Stimulated activated CD4-positive, alpha-beta T cell treated with anti-CD3 and anti-CD28 coated beads, Interleukin-4, amount 100 ng/mL, for 1 hour (primary cell): Measurements from ENCODE around the gene KANSL1L.

ENCODE experiments used
- DNase-seq: peaks from one replicate; pipeline ENCODE4 v3.0.0-alpha.2; 2020

Gene KANSL1L

DNA sequence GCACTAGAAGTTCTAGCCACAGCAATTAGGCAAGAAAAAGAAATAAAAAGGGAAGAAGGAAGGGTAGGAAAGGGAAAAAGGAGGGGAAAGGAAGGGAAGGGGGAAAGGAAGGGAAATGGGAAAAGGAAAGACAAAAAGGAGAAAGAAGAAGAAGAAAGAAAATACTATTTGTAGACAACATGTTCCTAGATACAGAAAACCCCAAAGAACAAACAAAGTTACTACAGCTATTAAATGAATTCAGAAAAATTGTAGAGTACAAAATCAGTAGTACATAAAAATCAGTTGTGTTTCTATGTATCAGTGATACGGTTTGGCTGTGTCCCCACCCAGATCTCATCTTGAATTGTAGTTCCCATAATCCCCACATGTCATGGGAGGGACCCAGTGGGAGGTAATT lies 116.5 kb downstream of the KANSL1L start:
- DNase-seq = no peak

DNA sequence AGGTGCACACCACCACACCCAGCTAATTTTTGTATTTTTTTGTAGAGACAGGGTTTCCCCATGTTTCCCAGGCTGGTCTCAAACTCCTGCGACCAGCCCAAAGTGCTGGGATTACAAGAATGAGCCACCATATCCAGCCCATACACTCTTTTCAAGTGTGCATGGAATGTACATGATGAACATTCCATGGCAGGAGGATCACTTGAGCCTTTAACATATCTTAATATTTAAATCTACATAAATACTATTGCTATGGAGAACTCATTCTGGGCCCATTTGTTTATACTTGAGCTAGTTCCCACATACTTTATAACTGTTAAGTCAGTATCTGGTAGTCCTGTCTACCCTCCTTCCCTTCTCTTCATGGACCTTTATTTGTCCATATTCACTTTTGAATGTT lies 120.3 kb downstream of the KANSL1L start:
- no peak for DNase-seq

GRCh38 chr2:210049831-210050230 lies 121.4 kb downstream of the KANSL1L start:
- DNase-seq = no peak

DNA sequence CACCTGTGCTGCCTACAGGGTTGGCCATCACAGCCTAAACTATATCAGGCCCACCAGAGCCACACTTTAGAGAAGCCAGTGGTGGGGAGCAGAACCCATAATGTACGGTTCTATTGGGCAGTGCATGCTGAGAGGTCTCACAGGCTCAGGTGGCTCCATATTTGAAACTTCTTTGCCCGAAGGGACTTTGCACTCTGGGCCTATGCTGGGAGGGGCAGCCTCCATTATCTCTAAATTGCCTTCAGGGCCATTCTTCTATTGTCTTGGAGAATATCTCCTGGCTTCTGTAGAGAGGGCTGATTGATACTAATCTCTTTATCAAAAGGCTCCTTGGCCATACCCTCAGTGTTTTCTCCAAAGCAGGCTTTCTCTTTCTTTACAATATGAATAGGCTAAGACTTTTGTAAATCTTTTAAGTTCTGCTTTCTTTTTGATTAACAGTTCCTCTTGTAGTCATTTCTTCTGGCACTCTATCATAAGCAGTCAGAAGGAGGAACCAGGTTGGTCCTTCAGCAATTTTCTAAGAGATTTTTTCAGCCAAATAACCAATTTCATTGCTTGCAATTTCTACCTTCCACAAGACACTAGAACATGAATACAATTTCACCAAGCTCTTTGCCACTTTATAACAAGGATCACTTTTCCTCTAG lies 124.2 kb downstream of the KANSL1L start:
- DNase-seq = no peak

DNA sequence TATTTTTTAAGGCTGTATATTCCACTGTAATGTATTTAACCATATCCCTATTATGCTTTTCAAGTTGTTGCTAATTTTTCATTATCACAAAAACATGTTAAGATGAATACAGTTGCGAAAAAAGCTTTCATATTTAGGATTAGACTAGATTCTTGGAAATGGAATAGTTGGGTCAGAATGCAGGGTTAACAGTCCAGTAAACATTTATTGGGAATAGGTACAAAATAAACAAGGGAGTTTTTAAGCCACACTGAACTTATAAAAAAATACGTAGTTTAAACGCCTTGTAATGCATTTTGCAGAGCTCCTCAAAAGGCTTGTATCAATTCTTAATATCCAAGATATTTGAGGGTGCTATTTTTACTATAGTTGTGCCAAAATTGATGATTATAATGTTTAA lies 133.1 kb downstream of the KANSL1L start:
- no peak for DNase-seq

GRCh38 chr2:210035679-210036078 lies 135.5 kb downstream of the KANSL1L start:
- DNase-seq = no peak

GRCh38 chr2:210034087-210034683 lies 137.0 kb downstream of the KANSL1L start:
- DNase-seq = no peak

GRCh38 chr2:210028178-210028577 lies 143.0 kb downstream of the KANSL1L start:
- no peak for DNase-seq

GRCh38 chr2:210027608-210028007 lies 143.6 kb downstream of the KANSL1L start:
- DNase-seq = no peak

DNA sequence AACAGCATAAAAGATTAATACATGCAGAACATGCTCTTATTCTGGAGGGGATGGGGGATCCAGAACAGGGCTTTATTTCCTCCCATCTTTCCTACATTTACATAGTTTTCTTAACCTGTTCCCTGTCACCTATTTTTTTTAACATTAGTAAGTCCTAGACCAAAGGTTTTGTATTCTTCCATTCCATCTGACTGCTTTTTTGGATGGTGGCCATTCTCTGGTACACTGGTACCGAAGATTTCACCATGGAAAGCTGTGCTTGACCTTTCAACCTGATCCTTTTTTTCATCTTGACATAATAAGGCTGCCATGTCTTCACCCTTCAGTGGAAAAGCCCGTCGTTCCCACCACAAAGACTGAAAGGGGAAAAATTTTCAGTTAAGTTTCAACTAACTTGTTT lies 148.4 kb downstream of the KANSL1L start:
- no peak for DNase-seq

- DNase-seq = no peak
Measured at GRCh38 chr2:210020138-210020537, 151.1 kb downstream of the KANSL1L start.

GRCh38 chr2:210009896-210010295 lies 161.3 kb downstream of the KANSL1L start:
- no peak for DNase-seq

GRCh38 chr2:210009126-210009525 lies 162.1 kb downstream of the KANSL1L start:
- no peak for DNase-seq

- DNase-seq = no peak
Measured at GRCh38 chr2:210007895-210008294, 163.3 kb downstream of the KANSL1L start.

DNA sequence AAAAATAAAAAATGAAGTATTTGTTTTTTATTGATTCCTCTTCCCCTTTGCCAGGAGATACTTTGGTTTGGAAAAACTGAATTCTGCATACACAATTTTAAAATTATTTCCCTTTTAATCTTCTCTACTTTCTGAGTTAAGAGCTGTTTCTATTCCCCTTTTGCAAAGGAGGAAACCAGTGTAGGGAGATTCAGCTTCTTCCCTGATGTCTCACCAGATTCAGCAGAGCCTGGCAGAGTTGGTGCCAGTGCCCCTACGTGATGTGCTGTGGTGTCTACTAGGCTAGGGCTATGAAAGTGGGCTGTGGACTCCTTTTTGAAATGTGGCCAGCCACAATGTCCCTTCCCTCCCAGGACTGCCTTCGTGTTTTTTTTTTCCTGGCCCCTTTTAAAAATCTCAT lies 166.3 kb downstream of the KANSL1L start:
- no peak for DNase-seq

- DNase-seq = no peak
Measured at GRCh38 chr2:210003359-210003758, 167.8 kb downstream of the KANSL1L start.

GRCh38 chr2:210002158-210003157 lies 168.8 kb downstream of the KANSL1L start, which contains the start of gene RPE:
Gene RPE (plus strand): TSS chr2:210002638. CDS start chr2:210002662, 24 bp downstream.
- peak; percentile 99 for DNase-seq

GRCh38 chr2:210000464-210001324 lies 170.5 kb downstream of the KANSL1L start:
- DNase-seq = no peak

DNA sequence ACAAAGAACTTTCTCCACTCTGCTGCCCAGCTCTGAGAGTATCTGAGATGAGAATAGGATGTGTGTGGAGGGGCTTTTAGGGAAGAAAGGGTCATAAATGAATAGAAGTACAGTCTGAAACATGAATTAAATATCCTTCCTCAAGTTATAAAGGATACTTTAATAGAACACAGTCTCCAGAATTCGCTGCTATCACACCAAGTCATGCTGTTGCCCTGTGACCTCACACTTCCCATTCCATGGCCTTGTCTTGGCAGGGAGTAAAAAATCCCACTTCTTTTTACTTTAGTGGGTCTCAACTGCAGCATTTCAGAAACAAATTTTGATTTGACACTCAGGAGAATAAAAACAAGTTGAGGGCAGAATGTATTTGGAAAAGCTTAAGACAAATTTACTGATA lies 172.6 kb downstream of the KANSL1L start:
- no peak for DNase-seq

DNA sequence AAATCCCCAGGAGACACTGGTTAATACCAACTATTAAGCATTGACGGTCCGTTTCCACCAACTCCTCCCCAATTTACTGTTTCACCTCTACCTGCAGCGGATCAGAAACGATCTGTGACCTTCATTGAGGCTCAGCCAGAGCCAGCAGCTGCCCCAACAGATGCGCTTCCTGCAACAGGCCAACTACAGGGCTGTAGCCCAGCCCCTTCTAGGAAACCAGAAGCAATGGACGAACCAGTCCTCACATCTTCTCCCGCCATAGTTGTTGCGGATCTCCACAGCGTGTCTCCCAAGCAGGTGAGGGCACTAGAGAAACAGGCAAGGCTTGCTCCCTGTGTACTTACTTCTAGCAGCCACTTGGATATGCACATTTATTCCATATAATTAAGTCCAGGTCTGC lies 177.2 kb downstream of the KANSL1L start:
- no peak for DNase-seq

GRCh38 chr2:209990838-209991237 lies 180.4 kb downstream of the KANSL1L start:
- no peak for DNase-seq

- DNase-seq = no peak
Measured at GRCh38 chr2:209988010-209988409, 183.2 kb downstream of the KANSL1L start.

- DNase-seq = no peak
Measured at GRCh38 chr2:209986415-209986814, 184.8 kb downstream of the KANSL1L start.
